Upper lobe of right lung (tissue), 1 donor: Measurements from ENCODE around the gene CD47. TPM values are rescaled to one million over a fixed set of nuclear protein-coding genes. Genes with fewer than 3 reads are reported as not detected.

ENCODE experiments used
- ATAC-seq: fragments of 200-7000 bp; cut with Tn5 transposase; one replicate; pipeline ENCODE4 v1.9.1; 2020; ENCODE audit warnings: mild to moderate bottlenecking, moderate library complexity
- DNase-seq: peaks from one replicate; pipeline ENCODE4 v3.0.0-alpha.2; 2020
- H3K27ac ChIP-seq: fragments of 200-600 bp; one replicate; pipeline ENCODE4 v1.8.0; 2022
- H3K27me3 ChIP-seq: fragments of 200-600 bp; one replicate; pipeline ENCODE4 v1.8.0; 2022; ENCODE audit warnings: mild to moderate bottlenecking
- H3K36me3 ChIP-seq: fragments of 200-600 bp; one replicate; pipeline ENCODE4 v1.8.0; 2022
- H3K4me1 ChIP-seq: fragments of 200-600 bp; one replicate; pipeline ENCODE4 v1.8.0; 2022
- H3K4me3 ChIP-seq: fragments of 200-600 bp; one replicate; pipeline ENCODE4 v1.8.0; 2022; ENCODE audit warnings: mild to moderate bottlenecking
- H3K9me3 ChIP-seq: fragments of 200-600 bp; one replicate; pipeline ENCODE4 v1.8.0; 2022
- CTCF ChIP-seq: fragments of 200-600 bp; IDR thresholded peaks from one replicate; pipeline ENCODE4 v1.8.0; 2022; ENCODE audit warnings: antibody characterized with exemption
- intact Hi-C: fragments of 100-400 bp; cut with DNase I; formaldehyde crosslinking; loops from one replicate; pipeline ENCODE4 v1.11.0; 2022
- total RNA-seq: library from RNA; stranded (reverse); fragmentation: NEBNext Ultra II Directional; extraction: Animal tissue kit (Norgen Biotek cat#: 25700); gene quantifications from one replicate; pipeline ENCODE4 v1.2.1, GENCODE V29; 2021
- donor health status: DM: no; HTN: yes; CAD: no; lungs with severe emphysema.

The CD47 gene
- total RNA-seq, 1 donor from 2014 or later, result 228 TPM

GRCh38 chr3:108079043-108079442 is 11.8 kb downstream of the CD47 start:
- Histone ChIP-seq H3K27me3 (no peaks in the 10 kb centered on the region), H3K9me3 (no peaks in the 10 kb centered on the region)
- no peak for ATAC-seq

GRCh38 chr3:108076564-108076963 is 14.3 kb downstream of the CD47 start:
- Histone ChIP-seq H3K4me3 (no peak overlapping the region), H3K27me3 (no peaks in the 10 kb centered on the region), H3K9me3 (no peaks in the 10 kb centered on the region), H3K36me3 (peaks cover 9% of the 10 kb centered on the region), H3K27ac (no peak overlapping the region), H3K4me1 (peaks cover 9% of the 10 kb centered on the region)
- DNase-seq (no peak), ATAC-seq (no peak)
- no peak for TF ChIP-seq CTCF
- intact Hi-C loops, result no loop called here

More at GRCh38 chr3:108079043-108079442, 11.8 kb downstream of the CD47 start:
- no peak overlapping the region for H3K4me3 ChIP-seq
- intact Hi-C loops, result no loop called here
- no peak overlapping the region for H3K27ac ChIP-seq
- TF ChIP-seq CTCF, result no peak
- no peak for DNase-seq
- no peaks in the 10 kb centered on the region for H3K4me1 ChIP-seq
- peaks cover 9% of the 10 kb centered on the region for H3K36me3 ChIP-seq

GRCh38 chr3:108073764-108074431 is 16.9 kb downstream of the CD47 start:
- intact Hi-C loops, result no loop called here
- no peak for ATAC-seq
- no peak for TF ChIP-seq CTCF
- H3K36me3 ChIP-seq, result peaks cover 12% of the 10 kb centered on the region
- no peaks in the 10 kb centered on the region for H3K9me3 ChIP-seq
- H3K27ac ChIP-seq, result no peak overlapping the region
- H3K4me3 ChIP-seq, result no peak overlapping the region
- H3K27me3 ChIP-seq, result no peaks in the 10 kb centered on the region
- DNase-seq, result no peak
- peaks cover 14% of the 10 kb centered on the region for H3K4me1 ChIP-seq

GRCh38 chr3:108071368-108071767 is 19.5 kb downstream of the CD47 start:
- ATAC-seq (peak; percentile 73), DNase-seq (no peak)
- H3K27me3 ChIP-seq, result no peaks in the 10 kb centered on the region
- H3K4me1 ChIP-seq, result peaks cover 14% of the 10 kb centered on the region
- H3K36me3 ChIP-seq, result peaks cover 26% of the 10 kb centered on the region
- H3K4me3 ChIP-seq, result no peak overlapping the region
- H3K27ac ChIP-seq, result no peak overlapping the region
- no peak for TF ChIP-seq CTCF
- no peaks in the 10 kb centered on the region for H3K9me3 ChIP-seq
- intact Hi-C loops, result no loop called here

GRCh38 chr3:108070356-108070755 is 20.5 kb downstream of the CD47 start:
- no peak overlapping the region for H3K4me3 ChIP-seq
- DNase-seq (no peak), ATAC-seq (no peak)
- no peak for TF ChIP-seq CTCF
- intact Hi-C loops, result no loop called here
- peaks cover 14% of the 10 kb centered on the region for H3K4me1 ChIP-seq
- H3K36me3 ChIP-seq, result peaks cover 29% of the 10 kb centered on the region
- H3K9me3 ChIP-seq, result no peaks in the 10 kb centered on the region
- no peaks in the 10 kb centered on the region for H3K27me3 ChIP-seq
- H3K27ac ChIP-seq, result no peak overlapping the region

GRCh38 chr3:108067768-108068167 is 23.1 kb downstream of the CD47 start:
- H3K4me3 ChIP-seq, result no peak overlapping the region
- TF ChIP-seq CTCF, result no peak
- DNase-seq (no peak), ATAC-seq (no peak)
- peaks cover 29% of the 10 kb centered on the region for H3K36me3 ChIP-seq
- intact Hi-C loops, result no loop called here
- no peak overlapping the region for H3K27ac ChIP-seq
- H3K4me1 ChIP-seq, result peaks cover 14% of the 10 kb centered on the region
- H3K27me3 ChIP-seq, result no peaks in the 10 kb centered on the region
- no peaks in the 10 kb centered on the region for H3K9me3 ChIP-seq
